K562 (cell line): Measurements from ENCODE around the gene OR51B2. TPM values are rescaled to one million over a fixed set of nuclear protein-coding genes. Genes with fewer than 3 reads are reported as not detected.

Experiments
- E2F4 ChIP-seq: sonication (generic); formaldehyde crosslinking; IDR thresholded peaks from 2 replicates; pipeline ENCODE4 v1.8.0; 2022; ENCODE audit warnings: mild to moderate bottlenecking, low read depth, missing genetic modification reagents
- ILK ChIP-seq: fragments of 450-650 bp; IDR thresholded peaks from 2 replicates; pipeline ENCODE4 v1.6.1; 2016; ENCODE audit warnings: missing genetic modification characterization, low read depth, mild to moderate bottlenecking, missing compliant biosample characterization, moderate library complexity, borderline replicate concordance
- JUN ChIP-seq, 2 experiments: sonication (generic) in 1 of 2; formaldehyde crosslinking in 1 of 2; IDR thresholded peaks; 2 replicates each; pipeline versions ENCODE4 v1.6.1 to v1.8.0; 2012 to 2022; ENCODE audit warnings: borderline replicate concordance in 2 of 2, mild to moderate bottlenecking in 2 of 2, improper control_type of control experiment in 1 of 2, low read depth in 1 of 2, low read length in 1 of 2, missing genetic modification reagents in 1 of 2
- L3MBTL2 ChIP-seq: fragments of 450-650 bp; IDR thresholded peaks from 2 replicates; pipeline ENCODE4 v1.6.1; 2016; ENCODE audit warnings: mild to moderate bottlenecking, moderate library complexity
- NFXL1 ChIP-seq: fragments of 450-650 bp; formaldehyde crosslinking; IDR thresholded peaks from 2 replicates; pipeline ENCODE4 v1.4.0; 2021; ENCODE audit warnings: mild to moderate bottlenecking
- NR1H2 ChIP-seq: sonication (generic); formaldehyde crosslinking; IDR thresholded peaks from 2 replicates; pipeline ENCODE4 v1.4.0; 2020; ENCODE audit warnings: mild to moderate bottlenecking, missing genetic modification reagents
- RFX1 ChIP-seq: fragments of 450-650 bp; IDR thresholded peaks from 2 replicates; pipeline ENCODE4 v1.6.1; 2016; ENCODE audit warnings: mild to moderate bottlenecking, moderate library complexity
- RREB1 ChIP-seq: fragments of 250-450 bp; sonication (Bioruptor Pico); IDR thresholded peaks from 2 replicates; pipeline ENCODE4 v1.4.0; 2020
- SMARCC2 ChIP-seq: fragments of 450-650 bp; IDR thresholded peaks from 2 replicates; pipeline ENCODE4 v1.6.1; 2017; ENCODE audit warnings: antibody characterized with exemption, moderate library complexity, mild to moderate bottlenecking, low read depth
- TAF7 ChIP-seq: fragments of 450-650 bp; IDR thresholded peaks from 2 replicates; pipeline ENCODE4 v1.6.1; 2016; ENCODE audit warnings: missing genetic modification characterization, missing compliant biosample characterization
- TBL1XR1 ChIP-seq, 2 experiments: IDR thresholded peaks; 2 replicates each; pipeline ENCODE4 v1.6.1; 2012; ENCODE audit warnings: improper control_type of control experiment in 2 of 2, low read length in 2 of 2, mild to moderate bottlenecking in 1 of 2
- TEAD2 ChIP-seq: fragments of 450-650 bp; IDR thresholded peaks from 2 replicates; pipeline ENCODE4 v1.6.1; 2016; ENCODE audit warnings: missing genetic modification characterization, control low read depth, missing compliant biosample characterization
- TRIM25 ChIP-seq: fragments of 450-650 bp; IDR thresholded peaks from 2 replicates; pipeline ENCODE4 v1.7.0; 2016; ENCODE audit warnings: borderline replicate concordance
- ZBTB17 ChIP-seq: fragments of 450-650 bp; formaldehyde crosslinking; IDR thresholded peaks from 2 replicates; pipeline ENCODE4 v1.4.0; 2020; ENCODE audit warnings: mild to moderate bottlenecking
- ZNF165 ChIP-seq: fragments of 250-450 bp; sonication (Bioruptor Pico); IDR thresholded peaks from 2 replicates; pipeline ENCODE4 v1.4.0; 2020; ENCODE audit warnings: borderline replicate concordance
- ZNF24 ChIP-seq: fragments of 450-650 bp; IDR thresholded peaks from 2 replicates; pipeline ENCODE4 v1.6.1; 2016
- ZNF280A ChIP-seq: fragments of 450-650 bp; IDR thresholded peaks from 2 replicates; pipeline ENCODE4 v1.6.1; 2018; ENCODE audit warnings: mild to moderate bottlenecking, low read depth; ENCODE audit not compliant: partially characterized antibody
- ZNF3 ChIP-seq: fragments of 250-450 bp; sonication (Bioruptor Pico); IDR thresholded peaks from 2 replicates; pipeline ENCODE4 v1.5.0; 2021; ENCODE audit warnings: mild to moderate bottlenecking, moderate library complexity
- ZNF436 ChIP-seq: fragments of 250-450, 450-650 bp; sonication (Bioruptor Pico); formaldehyde crosslinking; IDR thresholded peaks from 2 replicates; pipeline ENCODE4 v1.7.0; 2020; ENCODE audit warnings: mild to moderate bottlenecking
- polyA plus RNA-seq, 8 experiments: library from polyadenylated mRNA; depleted of rRNA in 4 of 8; stranded (reverse) in 5 of 8; unstranded in 3 of 8; fragments of >200 nt; fragmentation: Nextera tagmentation in 2 of 8; fragmentation: Illumina TruSeq in 1 of 8; extraction: Ambion mirVana in 2 of 8; extraction: Trizol in 1 of 8; gene quantifications; 2 replicates each; pipeline versions ENCODE4 v1.2.1 to v1.2.3, GENCODE V29; 2011 to 2014; ENCODE audit warnings: inconsistent platforms in 1 of 8, missing spikeins in 1 of 8
- total RNA-seq, 7 experiments: library from RNA; depleted of rRNA in 6 of 7; stranded (reverse); fragments of >200 nt in 6 of 7; fragmentation: Illumina TruSeq in 2 of 7; extraction: Trizol in 2 of 7; gene quantifications; 2 replicates each; pipeline versions ENCODE4 v1.2.1 to v1.2.3, GENCODE V29; 2011 to 2021; ENCODE audit warnings: low replicate concordance in 1 of 7

The OR51B2 gene
- total and polyA plus RNA-seq, 9 of the 15 experiments (the other 6 are each of a cell fraction or from before 2014, with no cell fraction given) = 0.38 to 6.6 (median 4.0) TPM

GRCh38 chr11:5291207-5291838, 32.8 kb downstream of the OR51B2 start (continued):
- no peak for TF ChIP-seq RREB1
- no peak for TF ChIP-seq NR1H2
- TF ChIP-seq ZNF24 = no peak
- no peak for TF ChIP-seq ZNF165 (CRISPR knock-in tag)
- no peak for TF ChIP-seq SMARCC2
- no peak for TF ChIP-seq TBL1XR1 (IDR thresholded peaks at IDR 0.05; ENCODE audit: low read length in 2 of 2)
- TF ChIP-seq ZNF436 (CRISPR knock-in tag) = no peak
- no peak for TF ChIP-seq TEAD2 (tag)
- 0 out of 2 replicates have a peak, but pooled peaks have one; percentile 33 for TF ChIP-seq L3MBTL2
- TF ChIP-seq JUN (IDR thresholded peaks at IDR 0.05; ENCODE audit: borderline replicate concordance, low read depth, low read length) = no peak
- no peak for TF ChIP-seq JUN (CRISPR knock-in tag; IDR thresholded peaks at IDR 0.05; ENCODE audit: borderline replicate concordance)
- TF ChIP-seq RFX1 = no peak
- no peak for TF ChIP-seq TRIM25
- TF ChIP-seq ILK (tag) = no peak
- no peak for TF ChIP-seq E2F4 (CRISPR knock-in tag)
- TF ChIP-seq NFXL1 (CRISPR knock-in tag) = no peak
- no peak for TF ChIP-seq ZBTB17 (CRISPR knock-in tag)
- TF ChIP-seq ZNF3 = no peak
- no peak for TF ChIP-seq ZNF280A
- TF ChIP-seq TAF7 (tag) = no peak
